ENCODE data around the gene MATN1.

Gene MATN1

GRCh38 chr1:30670240-30671060 is 52.9 kb downstream of the MATN1 start:
- peak; percentile 95 for DNase-seq (ENCODE audit: low read depth)
- no peak for TF ChIP-seq CTCF (conservative IDR thresholded peaks at IDR 0.05; ENCODE audit: control insufficient read depth, insufficient read depth, low read depth, low read length)
- H3K4me3 ChIP-seq (ENCODE audit: control insufficient read depth, low read depth, low read length), result no peak overlapping the region

GRCh38 chr1:30668546-30669327 is 54.6 kb downstream of the MATN1 start:
- no peak for TF ChIP-seq CTCF (conservative IDR thresholded peaks at IDR 0.05; ENCODE audit: control insufficient read depth, insufficient read depth, low read depth, low read length)
- no peak overlapping the region for H3K4me3 ChIP-seq (ENCODE audit: control insufficient read depth, low read depth, low read length)
- peak; percentile 72 for DNase-seq (ENCODE audit: low read depth)

GRCh38 chr1:30668024-30668423 is 55.4 kb downstream of the MATN1 start:
- no peak for TF ChIP-seq CTCF (conservative IDR thresholded peaks at IDR 0.05; ENCODE audit: control insufficient read depth, insufficient read depth, low read depth, low read length)
- peak; percentile 17 for DNase-seq (ENCODE audit: low read depth)
- no peak overlapping the region for H3K4me3 ChIP-seq (ENCODE audit: control insufficient read depth, low read depth, low read length)

- H3K4me3 ChIP-seq (ENCODE audit: control insufficient read depth, low read depth, low read length), result no peak overlapping the region
- TF ChIP-seq CTCF (conservative IDR thresholded peaks at IDR 0.05; ENCODE audit: control insufficient read depth, insufficient read depth, low read depth, low read length), result no peak
- no peak for DNase-seq (ENCODE audit: low read depth)
Observed at GRCh38 chr1:30666756-30667273, 56.6 kb downstream of the MATN1 start.

- DNase-seq (ENCODE audit: low read depth), result no peak
- no peak overlapping the region for H3K4me3 ChIP-seq (ENCODE audit: control insufficient read depth, low read depth, low read length)
- TF ChIP-seq CTCF (conservative IDR thresholded peaks at IDR 0.05; ENCODE audit: control insufficient read depth, insufficient read depth, low read depth, low read length), result no peak
Observed at GRCh38 chr1:30665216-30666010, 58.0 kb downstream of the MATN1 start.

GRCh38 chr1:30664103-30664755 is 59.2 kb downstream of the MATN1 start:
- no peak for TF ChIP-seq CTCF (conservative IDR thresholded peaks at IDR 0.05; ENCODE audit: control insufficient read depth, insufficient read depth, low read depth, low read length)
- H3K4me3 ChIP-seq (ENCODE audit: control insufficient read depth, low read depth, low read length), result no peak overlapping the region

More at GRCh38 chr1:30664103-30664755, 59.2 kb downstream of the MATN1 start:
- peak; percentile 21 for DNase-seq (ENCODE audit: low read depth)

Data from fibroblast of mammary gland (primary cell).